WI38 (cell line): Measurements from ENCODE around the gene CHAC2.
"Not testable (repeated sequence)": the region's sequence is repeated elsewhere in the genome, so short reads cannot be mapped to it uniquely, and the experiment has no call there.

ENCODE experiments used
- H3K4me3 ChIP-seq: 2 replicates; pipeline ENCODE4 v1.5.1; 2011; ENCODE audit warnings: low read depth, mild to moderate bottlenecking, control low read depth, low read length
- TF ChIP-seq, protein P1 (sequence below): IDR thresholded peaks from 2 replicates; pipeline ENCODE4 v1.5.1; 2012; ENCODE audit warnings: low read depth, mild to moderate bottlenecking, control low read depth, low read length

The CHAC2 gene

DNA sequence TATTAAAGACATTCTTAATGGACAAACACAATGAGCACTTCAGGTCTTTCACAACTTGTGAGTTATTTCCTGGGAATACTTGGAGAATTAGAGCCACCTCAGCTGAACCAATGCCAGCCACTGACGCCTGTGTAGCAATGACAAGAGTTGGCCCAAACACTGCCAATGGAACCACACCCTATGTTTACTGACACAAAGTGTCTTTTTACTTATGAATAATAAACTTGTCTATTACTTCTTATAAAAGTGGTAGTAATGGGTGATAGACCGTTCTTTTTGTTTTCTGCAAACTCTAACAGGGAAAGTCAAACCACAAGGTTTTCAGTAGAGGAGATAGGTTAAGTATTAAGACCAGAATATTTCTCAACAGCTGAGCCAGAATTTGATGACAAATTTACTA lies 12.5 kb upstream of the CHAC2 start:
- TF ChIP-seq, protein P1, sequence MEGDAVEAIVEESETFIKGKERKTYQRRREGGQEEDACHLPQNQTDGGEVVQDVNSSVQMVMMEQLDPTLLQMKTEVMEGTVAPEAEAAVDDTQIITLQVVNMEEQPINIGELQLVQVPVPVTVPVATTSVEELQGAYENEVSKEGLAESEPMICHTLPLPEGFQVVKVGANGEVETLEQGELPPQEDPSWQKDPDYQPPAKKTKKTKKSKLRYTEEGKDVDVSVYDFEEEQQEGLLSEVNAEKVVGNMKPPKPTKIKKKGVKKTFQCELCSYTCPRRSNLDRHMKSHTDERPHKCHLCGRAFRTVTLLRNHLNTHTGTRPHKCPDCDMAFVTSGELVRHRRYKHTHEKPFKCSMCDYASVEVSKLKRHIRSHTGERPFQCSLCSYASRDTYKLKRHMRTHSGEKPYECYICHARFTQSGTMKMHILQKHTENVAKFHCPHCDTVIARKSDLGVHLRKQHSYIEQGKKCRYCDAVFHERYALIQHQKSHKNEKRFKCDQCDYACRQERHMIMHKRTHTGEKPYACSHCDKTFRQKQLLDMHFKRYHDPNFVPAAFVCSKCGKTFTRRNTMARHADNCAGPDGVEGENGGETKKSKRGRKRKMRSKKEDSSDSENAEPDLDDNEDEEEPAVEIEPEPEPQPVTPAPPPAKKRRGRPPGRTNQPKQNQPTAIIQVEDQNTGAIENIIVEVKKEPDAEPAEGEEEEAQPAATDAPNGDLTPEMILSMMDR, result no peak
- no peak overlapping the region for H3K4me3 ChIP-seq

DNA sequence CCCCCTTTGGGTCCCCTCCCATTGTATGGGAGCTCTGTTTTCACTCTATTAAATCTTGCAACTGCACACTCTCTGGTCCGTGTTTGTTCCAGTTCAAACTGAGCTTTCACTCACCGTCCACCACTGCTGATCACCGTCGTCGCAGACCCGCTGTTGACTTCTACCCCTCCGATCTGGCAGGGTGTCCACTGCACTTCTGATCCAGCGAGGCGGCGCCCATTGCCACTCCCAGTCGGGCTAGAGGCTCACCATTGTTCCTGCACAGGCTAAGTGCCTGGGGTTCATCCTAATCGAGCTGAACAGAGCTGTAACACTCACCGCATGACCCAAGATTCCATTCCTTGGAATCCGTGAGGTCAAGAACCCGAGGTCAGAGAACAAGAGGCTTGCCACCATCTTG lies 11.0 kb upstream of the CHAC2 start:
- no peak overlapping the region for H3K4me3 ChIP-seq
- TF ChIP-seq, protein P1, result no peak

DNA sequence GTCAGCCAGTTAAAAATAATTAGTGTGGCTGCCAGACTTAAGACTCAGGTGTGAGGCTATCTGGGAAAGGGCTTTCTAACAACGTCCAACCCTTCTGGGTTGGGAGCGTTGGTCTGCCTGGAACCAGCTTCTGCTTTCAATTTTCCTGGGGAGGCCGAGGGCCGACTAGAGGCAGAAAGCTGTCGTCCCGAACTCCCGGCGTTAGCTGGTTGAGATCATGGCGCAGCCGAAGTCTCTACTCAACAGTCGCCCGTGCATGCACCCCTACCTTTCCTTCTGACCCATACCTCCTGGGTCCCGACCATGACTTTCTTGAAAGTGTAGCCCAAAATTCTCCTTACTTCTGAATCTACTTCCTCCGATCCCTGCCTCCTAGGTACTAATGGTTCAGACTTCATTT lies 10.4 kb upstream of the CHAC2 start:
- H3K4me3 ChIP-seq, result not testable (repeated sequence)

DNA sequence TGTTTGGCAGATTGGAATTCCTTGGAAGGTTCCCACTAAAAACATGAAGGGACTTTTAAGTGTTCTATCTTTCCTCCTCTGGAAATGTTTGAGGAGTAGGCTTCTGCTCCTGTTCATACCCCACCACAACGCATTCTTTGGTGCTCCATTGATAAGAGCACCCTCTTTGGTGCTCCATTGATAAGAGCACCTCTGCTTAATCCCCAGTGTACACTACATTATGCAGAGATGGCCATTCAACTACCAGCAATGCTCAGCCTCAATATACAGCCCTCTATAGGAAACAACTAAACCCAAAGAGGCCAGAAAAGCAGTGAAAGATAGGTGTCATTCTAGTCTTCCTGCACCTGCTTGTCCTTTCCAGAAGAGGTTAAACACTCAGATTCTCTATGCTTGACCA lies 1.8 kb upstream of the CHAC2 start:
- no peak overlapping the region for H3K4me3 ChIP-seq
- TF ChIP-seq, protein P1, result no peak

DNA sequence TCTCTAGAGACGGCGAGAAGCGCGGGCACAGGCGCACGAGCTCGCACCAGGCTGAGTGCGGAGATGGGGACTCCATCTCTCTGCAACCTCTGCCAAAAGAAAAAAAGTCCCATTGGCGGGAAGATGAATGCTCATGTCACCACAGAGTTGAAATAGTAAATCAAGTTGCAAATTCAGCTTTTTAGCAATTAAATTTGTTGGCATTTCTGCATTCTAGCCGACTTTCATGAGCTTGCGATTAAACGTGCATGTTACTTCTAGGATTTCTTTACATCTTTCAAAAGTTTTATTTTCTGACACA lies 588 bp downstream of the CHAC2 start:
- TF ChIP-seq, protein P1, result no peak
- peak overlapping the region; percentile 90 for H3K4me3 ChIP-seq

DNA sequence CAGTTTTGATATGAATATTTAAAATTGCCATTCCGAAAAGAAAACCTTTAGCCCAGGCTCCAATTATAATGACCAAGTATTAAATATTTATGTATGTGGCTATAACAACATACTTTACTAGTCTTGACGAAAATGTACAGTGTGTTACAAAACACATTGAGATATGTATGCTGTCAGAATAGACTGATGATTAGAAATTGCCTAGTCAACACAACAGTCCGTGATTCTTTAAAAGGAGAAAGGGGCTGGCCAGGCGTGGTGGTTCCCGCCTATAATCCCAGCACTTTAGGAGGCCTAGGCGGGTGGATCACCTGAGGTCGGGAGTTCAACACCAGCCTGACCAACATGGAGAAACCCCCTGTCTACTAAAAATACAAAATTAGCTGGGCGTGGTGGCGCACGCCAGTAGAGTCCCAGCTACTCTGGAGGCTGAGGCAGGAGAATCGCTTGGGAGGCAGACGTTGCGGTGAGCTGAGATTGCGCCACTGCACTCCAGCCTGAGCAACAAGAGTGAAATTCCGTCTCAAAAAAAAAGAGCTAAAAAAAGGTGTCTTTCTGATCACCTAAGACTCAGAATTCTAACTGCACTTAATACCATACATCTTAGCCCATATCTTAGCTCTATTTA lies 1.8 kb downstream of the CHAC2 start:
- no peak overlapping the region for H3K4me3 ChIP-seq
- TF ChIP-seq, protein P1, result no peak

DNA sequence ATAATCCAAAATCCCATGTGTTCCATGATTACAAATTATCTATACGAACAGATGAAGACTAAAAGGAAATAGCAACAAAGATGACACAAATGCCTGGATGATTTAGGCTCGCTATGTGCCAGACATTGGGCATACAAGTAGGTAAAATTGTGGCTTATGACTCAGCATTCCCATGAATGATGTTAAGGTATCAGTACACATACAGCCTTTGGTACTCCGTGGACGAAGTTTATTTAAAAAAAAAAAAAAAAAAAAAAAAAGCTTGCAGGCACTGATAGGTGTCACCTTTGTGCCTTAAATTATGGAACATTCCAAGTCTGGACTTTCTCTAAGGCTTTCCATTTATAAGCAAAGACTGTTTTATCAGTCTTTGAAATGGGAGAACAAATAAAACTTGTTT lies 2.7 kb downstream of the CHAC2 start:
- TF ChIP-seq, protein P1, result no peak
- no peak overlapping the region for H3K4me3 ChIP-seq

DNA sequence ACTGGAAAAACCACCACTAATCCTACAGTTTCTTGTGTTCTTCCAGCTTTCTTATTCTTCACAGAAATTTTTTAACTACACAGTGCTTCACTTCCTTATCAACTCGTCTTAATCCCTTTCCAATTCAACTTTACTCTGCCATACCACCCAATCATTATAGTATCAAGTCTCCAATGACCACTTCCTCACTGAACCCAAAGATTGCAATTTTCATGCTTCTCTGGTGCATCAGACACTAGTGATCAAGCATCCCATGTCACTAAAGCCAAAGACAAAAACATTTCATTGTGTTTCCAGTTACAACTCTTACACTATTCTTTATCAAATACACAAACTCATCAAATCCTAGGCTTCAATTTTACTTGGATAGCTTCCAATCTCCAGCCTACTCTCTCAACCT lies 9.5 kb downstream of the CHAC2 start:
- TF ChIP-seq, protein P1, result no peak
- no peak overlapping the region for H3K4me3 ChIP-seq
